B cell (primary cell): Measurements from ENCODE around the gene BHLHA9. TPM values are rescaled to one million over a fixed set of nuclear protein-coding genes. Genes with fewer than 3 reads are reported as not detected.

Experiments
- ATAC-seq: fragments of 200-7000 bp; cut with Tn5 transposase; one replicate; pipeline ENCODE4 v1.10.0; 2021; ENCODE audit warnings: low read depth, mild to moderate bottlenecking, moderate number of reproducible peaks, moderate library complexity
- CTCF ChIA-PET: fragments of 350-600 bp; sonication (Branson Sonifier 250); formaldehyde crosslinking; loops from one replicate; lab custom pipeline; 2021; ENCODE audit warnings: antibody characterized with exemption, inconsistent platforms; lab: Charles Lee
- POLR2A ChIA-PET: fragments of 350-600 bp; sonication (Branson Sonifier 250); formaldehyde crosslinking; loops from one replicate; lab custom pipeline; 2021; ENCODE audit warnings: antibody characterized with exemption; lab: Charles Lee
- DNase-seq: peaks from one replicate; pipeline ENCODE4 v3.0.0; 2013
- H2AFZ ChIP-seq: 2 replicates; pipeline ENCODE4 v1.6.1; 2012; ENCODE audit warnings: mild to moderate bottlenecking, low read depth, low read length; ENCODE audit not compliant: insufficient read depth, poor library complexity, severe bottlenecking
- H3K27ac ChIP-seq, 2 donors: 1 replicate in 1 of 2; 2 replicates in 1 of 2; pipeline ENCODE4 v1.5.1; 2012 to 2013; ENCODE audit warnings: low read length in 2 of 2, mild to moderate bottlenecking in 2 of 2, moderate library complexity in 1 of 2
- H3K27me3 ChIP-seq, 4 experiments: fragments of 200-600 bp in 1 of 4; sonication (generic) in 1 of 4; replicated peaks in 1 of 4; 1 replicate in 2 of 4; 2 replicates in 2 of 4; pipeline versions ENCODE4 v1.6.1 to v1.7.0; 2013 to 2016; ENCODE audit warnings: low read length in 3 of 4, mild to moderate bottlenecking in 2 of 4, mixed read lengths in 1 of 4, moderate library complexity in 1 of 4; ENCODE audit not compliant: insufficient read depth in 4 of 4, control insufficient read depth in 3 of 4; ENCODE audit errors: control extremely low read depth in 1 of 4
- H3K36me3 ChIP-seq, 2 experiments: replicated peaks in 1 of 2; 1 replicate in 1 of 2; 2 replicates in 1 of 2; pipeline versions ENCODE4 v1.6.1 to v1.7.1; 2013; ENCODE audit warnings: low read length in 1 of 2; ENCODE audit not compliant: insufficient read depth in 2 of 2, control insufficient read depth in 1 of 2; ENCODE audit errors: control extremely low read depth in 1 of 2, extremely low read depth in 1 of 2
- H3K4me1 ChIP-seq, 2 donors: fragments of 200-600 bp in 1 of 2; sonication (generic) in 1 of 2; 1 replicate in 1 of 2; 2 replicates in 1 of 2; pipeline versions ENCODE4 v1.5.1 to v1.6.1; 2013 to 2017; ENCODE audit warnings: low read length in 2 of 2; ENCODE audit not compliant: control insufficient read depth in 2 of 2, insufficient read depth in 2 of 2
- H3K4me2 ChIP-seq: replicated peaks from 2 replicates; pipeline ENCODE3; 2012; ENCODE audit warnings: mild to moderate bottlenecking, low read depth, low read length; ENCODE audit not compliant: poor library complexity, severe bottlenecking
- H3K4me3 ChIP-seq, 5 experiments: fragments of 200-600 bp in 1 of 5; sonication (generic) in 1 of 5; 1 replicate in 3 of 5; 2 replicates in 2 of 5; pipeline versions ENCODE4 v1.5.1 to v1.7.0; 2011 to 2016; ENCODE audit warnings: low read length in 4 of 5, mild to moderate bottlenecking in 4 of 5, low read depth in 2 of 5, control low read depth in 1 of 5, moderate library complexity in 1 of 5; ENCODE audit not compliant: insufficient read depth in 1 of 5; ENCODE audit errors: control extremely low read depth in 1 of 5, extremely low read depth in 1 of 5
- H3K79me2 ChIP-seq: fragments of 200-600 bp; sonication (generic); one replicate; pipeline ENCODE4 v1.6.0; 2016; ENCODE audit warnings: low read length; ENCODE audit not compliant: control insufficient read depth, insufficient read depth
- H3K9ac ChIP-seq: fragments of 200-600 bp; sonication (generic); 2 replicates; pipeline ENCODE4 v1.6.1; 2017; ENCODE audit warnings: mild to moderate bottlenecking, low read length, moderate library complexity
- H3K9me3 ChIP-seq, 3 donors: one replicate each; pipeline versions ENCODE4 v1.6.1 to v1.7.1; 2013; ENCODE audit warnings: low read length in 2 of 3; ENCODE audit not compliant: control insufficient read depth in 2 of 3, insufficient read depth in 1 of 3; ENCODE audit errors: control extremely low read depth in 1 of 3
- H4K20me1 ChIP-seq: 2 replicates; pipeline ENCODE4 v1.6.0; 2012; ENCODE audit warnings: mild to moderate bottlenecking, low read length; ENCODE audit not compliant: insufficient read depth, control insufficient read depth, poor library complexity, severe bottlenecking
- H3K27ac Mint-ChIP-seq: one replicate; pipeline ENCODE4 v1.8.0; 2021; ENCODE audit warnings: mixed read lengths
- H3K27me3 Mint-ChIP-seq: one replicate; pipeline ENCODE4 v1.8.0; 2021; ENCODE audit warnings: mixed read lengths
- H3K4me1 Mint-ChIP-seq: one replicate; pipeline ENCODE4 v1.8.0; 2021; ENCODE audit warnings: mixed read lengths
- H3K4me3 Mint-ChIP-seq: one replicate; pipeline ENCODE4 v1.8.0; 2021; ENCODE audit warnings: mixed read lengths
- H3K9me3 Mint-ChIP-seq: one replicate; pipeline ENCODE4 v1.8.0; 2022; ENCODE audit warnings: mixed read lengths; ENCODE audit not compliant: insufficient read depth
- EZH2 ChIP-seq: IDR thresholded peaks from 2 replicates; pipeline ENCODE4 v1.6.1; 2012; ENCODE audit warnings: borderline replicate concordance, low read depth, mild to moderate bottlenecking, moderate library complexity, low read length; ENCODE audit not compliant: insufficient read depth, poor library complexity, severe bottlenecking
- WGBS: methylation state at CpG from one replicate; pipeline ENCODE4 v1.1.5; 2013; ENCODE audit warnings: missing lambda C conversion rate; ENCODE audit not compliant: insufficient coverage; 5-methylcytosine and 5-hydroxymethylcytosine counted together
- intact Hi-C: fragments of 100-400 bp; cut with micrococcal nuclease; formaldehyde crosslinking; loops from one replicate; pipeline ENCODE4 v1.10.0; 2022
- polyA plus RNA-seq: library from polyadenylated mRNA; depleted of rRNA; stranded (reverse); fragments of >200 nt; gene quantifications from 2 replicates; pipeline ENCODE4 v1.2.3, GENCODE V29; 2012
- total RNA-seq, 2 donors: library from RNA; stranded (reverse); fragments of 120-200 nt in 1 of 2; gene quantifications; 1 replicate in 1 of 2; 2 replicates in 1 of 2; pipeline versions ENCODE4 v1.2.3 to v1.2.4, GENCODE V29; 2013 to 2022
- TF ChIP-seq, protein P1 (sequence below): fragments of 200-600 bp; IDR thresholded peaks from one replicate; pipeline ENCODE4 v1.8.0; 2022; ENCODE audit warnings: antibody characterized with exemption, mild to moderate bottlenecking

The BHLHA9 gene
- total and polyA plus RNA-seq, 2 donors (not counting 1 experiment from before 2014, with no cell fraction given): not detected

- H3K4me1 Mint-ChIP-seq: peaks cover 18% of the 10 kb centered on the region
- H3K4me1 ChIP-seq: peaks cover 7 to 16% of the 10 kb centered on the region in 2 donors
- H3K9me3 Mint-ChIP-seq: no peaks in the 10 kb centered on the region
- POLR2A ChIA-PET: no interaction called here
- CTCF ChIA-PET: interaction anchor here (0.7 to 1.6 kb wide), 4 partner anchors 8 to 257 kb away, joined by 3 to 5 read pairs (median 4); partner anchors contain the start of gene INPP5K
- H3K4me3 ChIP-seq: no peak overlapping the region
- peaks cover 13% of the 10 kb centered on the region for H3K27me3 Mint-ChIP-seq
- H4K20me1 ChIP-seq: no peaks in the 10 kb centered on the region
- no peaks in the 10 kb centered on the region for H3K36me3 ChIP-seq
- no peak for TF ChIP-seq EZH2
- TF ChIP-seq, protein P1, sequence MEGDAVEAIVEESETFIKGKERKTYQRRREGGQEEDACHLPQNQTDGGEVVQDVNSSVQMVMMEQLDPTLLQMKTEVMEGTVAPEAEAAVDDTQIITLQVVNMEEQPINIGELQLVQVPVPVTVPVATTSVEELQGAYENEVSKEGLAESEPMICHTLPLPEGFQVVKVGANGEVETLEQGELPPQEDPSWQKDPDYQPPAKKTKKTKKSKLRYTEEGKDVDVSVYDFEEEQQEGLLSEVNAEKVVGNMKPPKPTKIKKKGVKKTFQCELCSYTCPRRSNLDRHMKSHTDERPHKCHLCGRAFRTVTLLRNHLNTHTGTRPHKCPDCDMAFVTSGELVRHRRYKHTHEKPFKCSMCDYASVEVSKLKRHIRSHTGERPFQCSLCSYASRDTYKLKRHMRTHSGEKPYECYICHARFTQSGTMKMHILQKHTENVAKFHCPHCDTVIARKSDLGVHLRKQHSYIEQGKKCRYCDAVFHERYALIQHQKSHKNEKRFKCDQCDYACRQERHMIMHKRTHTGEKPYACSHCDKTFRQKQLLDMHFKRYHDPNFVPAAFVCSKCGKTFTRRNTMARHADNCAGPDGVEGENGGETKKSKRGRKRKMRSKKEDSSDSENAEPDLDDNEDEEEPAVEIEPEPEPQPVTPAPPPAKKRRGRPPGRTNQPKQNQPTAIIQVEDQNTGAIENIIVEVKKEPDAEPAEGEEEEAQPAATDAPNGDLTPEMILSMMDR: peak; percentile 81
- peaks cover 0 to 16% (median 2%) of the 10 kb centered on the region in 4 experiments for H3K27me3 ChIP-seq
- peak; percentile 79 for DNase-seq
- H3K27ac ChIP-seq: no peak overlapping the region
- WGBS: 22% methylated on average over 22 of the region's 28 CpGs
- ATAC-seq: peak; percentile 85
- no peak overlapping the region for H3K27ac Mint-ChIP-seq
- peak overlapping the region; percentile 54 for H3K4me2 ChIP-seq
- intact Hi-C loops: loop anchor here (1.0 kb wide), 2 partner anchors 56 to 239 kb away; no protein-coding TSS in a partner anchor
- no peak overlapping the region for H3K9ac ChIP-seq
- H3K79me2 ChIP-seq: no peaks in the 10 kb centered on the region
- H3K9me3 ChIP-seq: no peaks in the 10 kb centered on the region
- peak overlapping the region; percentile 43 for H2AFZ ChIP-seq
- H3K4me3 Mint-ChIP-seq: peak overlapping the region; percentile 47
These were observed 5.9 kb downstream of the BHLHA9 start for GRCh38 chr17:1275962-1276736.

DNA sequence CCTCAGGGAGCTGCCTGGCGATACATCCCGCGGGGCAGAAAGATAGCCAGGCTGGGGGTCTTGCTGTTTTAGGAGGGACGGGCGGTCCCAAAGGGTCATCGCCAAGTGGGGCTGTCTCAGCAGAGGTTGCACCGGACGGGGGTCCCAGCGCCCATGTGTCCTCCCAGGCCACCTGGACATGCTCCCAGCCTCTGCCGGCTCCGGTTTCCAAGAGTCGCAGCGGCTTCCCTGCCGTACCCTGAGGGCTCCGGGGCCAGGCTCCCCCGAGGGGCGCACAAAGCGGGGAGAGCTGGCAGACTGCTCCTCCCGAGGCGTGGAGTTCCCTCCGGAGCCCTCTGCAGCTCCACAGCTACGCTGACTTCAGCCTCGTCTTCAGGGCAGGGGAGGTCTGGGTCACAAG, 10.4 kb downstream of the BHLHA9 start:
- Histone ChIP-seq H3K27ac (no peak overlapping the region), H3K9me3 (no peaks in the 10 kb centered on the region), H3K4me1 (peaks cover 0 to 7% of the 10 kb centered on the region in 2 donors), H3K79me2 (no peaks in the 10 kb centered on the region), H2AFZ (no peak overlapping the region), H3K4me3 (no peak overlapping the region), H3K4me2 (no peak overlapping the region), H3K9ac (no peak overlapping the region), H4K20me1 (no peaks in the 10 kb centered on the region), H3K36me3 (no peaks in the 10 kb centered on the region), H3K27me3 (peaks cover 0 to 7% (median 0%) of the 10 kb centered on the region in 4 experiments)
- no peaks in the 10 kb centered on the region for H3K9me3 Mint-ChIP-seq
- POLR2A ChIA-PET: interaction anchor here (0.6 kb wide), 1 partner anchor 377 kb away, joined by 8 read pairs; no protein-coding TSS in a partner anchor
- CTCF ChIA-PET: interaction anchor here (0.6 to 2.8 kb wide), 2 partner anchors 52 to 581 kb away, joined by 5 to 12 read pairs; no protein-coding TSS in a partner anchor
- H3K4me3 Mint-ChIP-seq: no peak overlapping the region
- peaks cover 4% of the 10 kb centered on the region for H3K27me3 Mint-ChIP-seq
- no peak overlapping the region for H3K27ac Mint-ChIP-seq
- peaks cover 6% of the 10 kb centered on the region for H3K4me1 Mint-ChIP-seq
- WGBS: 92% methylated on average over 23 of the region's 23 CpGs
- intact Hi-C loops: no loop called here
- no peak for ATAC-seq
- TF ChIP-seq, protein P1: no peak
- TF ChIP-seq EZH2: no peak
- DNase-seq: no peak
